CD14-positive monocyte (primary cell): ENCODE results near the gene MTUS2. TPM values are rescaled to one million over a fixed set of nuclear protein-coding genes. Genes with fewer than 3 reads are reported as not detected.

Experiments used
- DNase-seq, 3 donors: peaks; one replicate each; pipeline ENCODE4 v3.0.0-alpha.2; 2011 to 2022
- H2AFZ ChIP-seq: 2 replicates; pipeline ENCODE4 v1.6.0; 2012; ENCODE audit warnings: mild to moderate bottlenecking, low read depth, low read length, inconsistent platforms; ENCODE audit not compliant: insufficient read depth, poor library complexity, severe bottlenecking
- H3K27ac ChIP-seq, 2 donors: 1 replicate in 1 of 2; 2 replicates in 1 of 2; pipeline ENCODE4 v1.5.1; 2012 to 2013; ENCODE audit warnings: low read length in 2 of 2, control low read depth in 1 of 2, inconsistent platforms in 1 of 2, low read depth in 1 of 2, mild to moderate bottlenecking in 1 of 2
- H3K27me3 ChIP-seq, 2 donors: one replicate each; pipeline versions ENCODE4 v1.6.0 to v1.6.1; 2011 to 2013; ENCODE audit warnings: low read length in 2 of 2; ENCODE audit not compliant: control insufficient read depth in 2 of 2, insufficient read depth in 2 of 2
- H3K36me3 ChIP-seq, 2 donors: replicated peaks in 1 of 2; 1 replicate in 1 of 2; 2 replicates in 1 of 2; pipeline versions ENCODE4 v1.5.1 to v1.6.1; 2012 to 2013; ENCODE audit warnings: low read length in 2 of 2, control low read depth in 1 of 2, inconsistent platforms in 1 of 2, mild to moderate bottlenecking in 1 of 2; ENCODE audit not compliant: insufficient read depth in 2 of 2, control insufficient read depth in 1 of 2
- H3K4me1 ChIP-seq, 2 donors: 1 replicate in 1 of 2; 2 replicates in 1 of 2; pipeline versions ENCODE4 v1.5.1 to v1.6.1; 2012 to 2013; ENCODE audit warnings: low read length in 2 of 2, control low read depth in 1 of 2, inconsistent platforms in 1 of 2, mild to moderate bottlenecking in 1 of 2, moderate library complexity in 1 of 2; ENCODE audit not compliant: insufficient read depth in 2 of 2, control insufficient read depth in 1 of 2
- H3K4me2 ChIP-seq: replicated peaks from 2 replicates; pipeline ENCODE3; 2012; ENCODE audit warnings: low read length, moderate library complexity, mild to moderate bottlenecking; ENCODE audit not compliant: poor library complexity, severe bottlenecking; ENCODE audit errors: extremely low read depth
- H3K4me3 ChIP-seq, 3 experiments: fragments of 200-600 bp in 1 of 3; sonication (generic) in 1 of 3; replicated peaks in 1 of 3; 1 replicate in 2 of 3; 2 replicates in 1 of 3; pipeline ENCODE4 v1.5.1; 2011 to 2013; ENCODE audit warnings: low read length in 3 of 3, mild to moderate bottlenecking in 3 of 3, control low read depth in 2 of 3, low read depth in 2 of 3, inconsistent platforms in 1 of 3, moderate library complexity in 1 of 3
- H3K79me2 ChIP-seq: 2 replicates; pipeline ENCODE4 v1.6.0; 2012; ENCODE audit warnings: mild to moderate bottlenecking, control low read depth, inconsistent platforms, low read length, moderate library complexity; ENCODE audit not compliant: insufficient read depth
- H3K9ac ChIP-seq: 2 replicates; pipeline ENCODE4 v1.6.0; 2017; ENCODE audit warnings: low read length, mild to moderate bottlenecking; ENCODE audit not compliant: insufficient read depth, poor library complexity, severe bottlenecking
- H3K9me3 ChIP-seq, 2 donors: replicated peaks in 1 of 2; 1 replicate in 1 of 2; 2 replicates in 1 of 2; pipeline versions ENCODE4 v1.5.1 to v1.6.1; 2012 to 2013; ENCODE audit warnings: low read length in 2 of 2, control low read depth in 1 of 2; ENCODE audit not compliant: control insufficient read depth in 1 of 2, insufficient read depth in 1 of 2
- H4K20me1 ChIP-seq: 2 replicates; pipeline ENCODE4 v1.6.0; 2012; ENCODE audit warnings: mild to moderate bottlenecking, low read length, control low read depth, moderate library complexity; ENCODE audit not compliant: insufficient read depth
- H3K27ac Mint-ChIP-seq, 7 donors: one replicate each; pipeline ENCODE4 v1.8.0; 2020; ENCODE audit warnings: mild to moderate bottlenecking in 7 of 7, mixed read lengths in 7 of 7, moderate library complexity in 6 of 7, inconsistent platforms in 2 of 7
- H3K27me3 Mint-ChIP-seq, 3 donors: one replicate each; pipeline ENCODE4 v1.8.0; 2021 to 2022; ENCODE audit warnings: low read depth in 3 of 3, mild to moderate bottlenecking in 3 of 3, mixed read lengths in 3 of 3, moderate library complexity in 3 of 3, inconsistent platforms in 1 of 3
- H3K36me3 Mint-ChIP-seq, 2 donors: one replicate each; pipeline ENCODE4 v1.8.0; 2020; ENCODE audit warnings: mixed read lengths in 2 of 2, inconsistent platforms in 1 of 2, mild to moderate bottlenecking in 1 of 2
- H3K4me1 Mint-ChIP-seq: one replicate; pipeline ENCODE4 v1.8.0; 2020; ENCODE audit warnings: mild to moderate bottlenecking, mixed read lengths
- H3K4me3 Mint-ChIP-seq, 2 donors: one replicate each; pipeline ENCODE4 v1.8.0; 2020; ENCODE audit warnings: mild to moderate bottlenecking in 2 of 2, mixed read lengths in 2 of 2, moderate library complexity in 1 of 2
- H3K9me3 Mint-ChIP-seq, 7 donors: one replicate each; pipeline ENCODE4 v1.8.0; 2020 to 2022; ENCODE audit warnings: mixed read lengths in 7 of 7, mild to moderate bottlenecking in 6 of 7, moderate library complexity in 6 of 7, inconsistent platforms in 2 of 7
- CTCF ChIP-seq: fragments of 200-600 bp; IDR thresholded peaks from one replicate; pipeline ENCODE4 v1.8.0; 2022; ENCODE audit warnings: antibody characterized with exemption, mild to moderate bottlenecking
- WGBS: methylation state at CpG from one replicate; pipeline ENCODE4 v1.1.5; 2013; ENCODE audit warnings: missing lambda C conversion rate; ENCODE audit not compliant: insufficient coverage; 5-methylcytosine and 5-hydroxymethylcytosine counted together
- intact Hi-C, 2 donors: fragments of 100-400 bp; cut with micrococcal nuclease; formaldehyde crosslinking; loops; one replicate each; pipeline versions ENCODE4 v1.15.0 to v1.15.1; 2023
- polyA plus RNA-seq, 3 donors: library from polyadenylated mRNA; depleted of rRNA in 1 of 3; unstranded in 2 of 3; stranded (reverse) in 1 of 3; fragments of 300-500 nt in 2 of 3; fragments of >200 nt in 1 of 3; fragmentation: Illumina TruSeq in 2 of 3; gene quantifications; 1 replicate in 2 of 3; 2 replicates in 1 of 3; pipeline ENCODE4 v1.2.3, GENCODE V29; 2012 to 2021

Gene MTUS2
- polyA plus RNA-seq, 3 donors, result 0.04 TPM; not detected in 2

GRCh38 chr13:29227576-29227975 is 407.4 kb downstream of the MTUS2 start:
- intact Hi-C loops, result no loop called here
- Histone ChIP-seq H3K4me3 (no peak overlapping the region), H3K4me1 (no peaks in the 10 kb centered on the region), H3K9ac (no peak overlapping the region), H3K9me3 (peaks cover 20 to 22% of the 10 kb centered on the region in 2 donors), H3K27ac (no peak overlapping the region), H3K4me2 (no peak overlapping the region), H2AFZ (no peak overlapping the region), H4K20me1 (no peaks in the 10 kb centered on the region), H3K79me2 (no peaks in the 10 kb centered on the region), H3K36me3 (no peaks in the 10 kb centered on the region), H3K27me3 (no peaks in the 10 kb centered on the region)
- no peak for DNase-seq
- no peak for TF ChIP-seq CTCF
- Mint-ChIP-seq H3K9me3 (peaks cover 5 to 27% (median 16%) of the 10 kb centered on the region in 7 donors), H3K4me1 (no peaks in the 10 kb centered on the region), H3K27me3 (peaks cover 0 to 1% (median 0%) of the 10 kb centered on the region in 3 donors), H3K4me3 (no peak overlapping the region), H3K36me3 (no peaks in the 10 kb centered on the region), H3K27ac (no peak overlapping the region)

- H3K36me3 Mint-ChIP-seq, result no peaks in the 10 kb centered on the region
- Histone ChIP-seq H3K9ac (no peak overlapping the region), H3K4me1 (no peaks in the 10 kb centered on the region), H3K27me3 (no peaks in the 10 kb centered on the region), H3K4me2 (no peak overlapping the region), H3K9me3 (no peaks in the 10 kb centered on the region), H3K27ac (no peak overlapping the region), H4K20me1 (no peaks in the 10 kb centered on the region), H3K79me2 (no peaks in the 10 kb centered on the region), H2AFZ (no peak overlapping the region), H3K4me3 (no peak overlapping the region), H3K36me3 (no peaks in the 10 kb centered on the region)
- peaks cover 0 to 9% (median 0%) of the 10 kb centered on the region in 7 donors for H3K9me3 Mint-ChIP-seq
- H3K27ac Mint-ChIP-seq, result no peak overlapping the region
- 100% methylated on average over 1 of the region's 3 CpGs for WGBS
- no peak for TF ChIP-seq CTCF
- H3K4me1 Mint-ChIP-seq, result no peaks in the 10 kb centered on the region
- no peak for DNase-seq
- peaks cover 0 to 3% (median 2%) of the 10 kb centered on the region in 3 donors for H3K27me3 Mint-ChIP-seq
- no peak overlapping the region for H3K4me3 Mint-ChIP-seq
- intact Hi-C loops, result no loop called here
These were observed 410.2 kb downstream of the MTUS2 start for GRCh38 chr13:29230299-29230845.
